Measurements from ENCODE around the gene HUS1B.

The HUS1B gene

GRCh38 chr6:620166-620565 is 36.7 kb downstream of the HUS1B start:
- no peak for DNase-seq

DNA sequence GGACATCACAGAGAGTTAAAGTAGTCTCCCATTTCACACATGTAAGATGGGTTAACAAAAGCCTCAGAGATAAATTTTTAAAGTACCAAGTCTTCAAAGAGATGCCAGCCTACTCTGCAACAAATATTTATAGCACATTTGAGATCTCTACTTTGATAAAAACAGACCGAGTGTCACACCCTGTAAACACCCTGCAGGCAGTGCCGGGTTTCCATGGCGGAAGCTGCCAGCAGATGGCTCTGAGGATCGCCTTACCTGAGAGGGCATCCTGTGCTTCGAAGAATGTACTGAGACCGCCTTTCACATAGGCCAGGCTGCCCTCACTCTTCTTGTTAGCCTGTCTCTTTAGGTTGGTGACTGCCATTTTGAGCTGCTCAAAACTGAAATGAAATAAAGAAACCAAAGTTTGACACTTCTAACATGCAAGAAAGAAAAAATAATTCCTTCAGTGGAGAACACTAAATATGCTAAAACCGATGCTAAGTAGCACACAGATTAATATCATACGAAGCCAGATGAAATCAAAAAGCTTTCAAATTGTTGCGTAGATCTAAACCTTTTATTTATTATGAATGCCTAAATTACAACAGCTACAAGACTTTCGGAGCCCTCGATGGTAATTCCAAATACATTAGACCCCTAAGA is 39.3 kb downstream of the HUS1B start:
- no peak for DNase-seq

DNA sequence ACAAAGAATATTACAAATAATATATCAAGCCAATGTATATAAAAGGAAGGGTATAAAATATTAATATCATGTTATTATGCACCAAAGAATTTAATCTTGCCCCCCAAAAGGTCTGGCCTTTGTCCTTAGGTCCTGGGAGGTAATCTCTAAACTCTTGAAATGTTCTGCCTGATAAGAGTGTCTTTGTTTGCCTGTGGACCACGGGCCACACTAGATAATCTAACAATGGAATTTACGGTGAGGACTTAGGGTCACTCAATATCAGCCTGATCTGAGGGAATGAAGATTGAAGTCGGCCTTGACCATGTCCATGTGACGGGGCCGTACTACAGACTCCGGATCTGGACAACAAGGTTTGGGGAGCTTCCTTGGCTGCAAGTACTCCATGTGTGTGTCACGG is 42.9 kb downstream of the HUS1B start:
- DNase-seq: no peak

GRCh38 chr6:611928-612327 is 45.0 kb downstream of the HUS1B start:
- DNase-seq: no peak

DNA sequence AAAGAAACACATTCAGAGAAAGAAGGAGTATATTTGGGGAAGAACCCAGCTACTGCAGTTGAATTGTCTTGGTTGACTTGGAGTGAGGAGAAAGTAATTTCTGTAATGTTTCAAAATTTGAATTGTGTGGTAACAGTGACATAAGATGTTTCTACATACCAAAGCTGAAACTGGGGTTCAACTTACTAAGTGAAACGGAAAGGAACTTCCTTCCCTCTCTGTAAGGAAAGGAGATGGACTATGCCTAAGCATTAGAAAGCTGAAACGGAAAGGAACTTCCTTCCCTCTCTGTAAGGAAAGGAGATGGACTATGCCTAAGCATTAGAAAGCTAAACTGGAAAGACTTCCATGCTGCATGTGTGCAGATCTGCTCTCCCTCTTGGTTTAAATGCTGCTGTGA is 46.0 kb downstream of the HUS1B start:
- DNase-seq: no peak

DNA sequence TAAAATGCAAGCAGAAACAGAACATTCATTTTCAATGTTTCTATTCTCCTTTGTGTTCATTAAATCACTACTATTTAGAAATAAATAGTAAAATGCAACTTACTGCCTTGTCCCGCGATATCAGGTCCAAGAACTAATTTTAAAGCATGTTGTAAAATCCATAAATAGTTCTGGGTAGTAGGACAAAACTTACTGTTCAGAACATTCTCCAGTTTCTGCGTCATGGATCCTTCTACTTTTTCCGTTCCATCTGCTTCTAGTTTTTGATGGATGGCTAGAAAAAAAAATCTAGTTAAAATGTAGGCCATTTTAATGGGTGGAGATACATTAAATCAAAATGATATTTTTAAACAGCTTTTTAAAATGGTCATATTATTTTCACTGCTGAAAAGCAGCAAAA is 47.0 kb downstream of the HUS1B start:
- no peak for DNase-seq

GRCh38 chr6:606829-607379 is 50.0 kb downstream of the HUS1B start:
- no peak for DNase-seq

Data from NCI-H2029 (cell line).